ENCODE data around the gene P2RX7. TPM values are rescaled to one million over a fixed set of nuclear protein-coding genes. Genes with fewer than 3 reads are reported as not detected.
A peak's percentile ranks its signal among the peaks of the same experiment; 100 is the strongest.
"Not testable (repeated sequence)": the region's sequence is repeated elsewhere in the genome, so short reads cannot be mapped to it uniquely, and the experiment has no call there.

The P2RX7 gene
- total and polyA plus RNA-seq, 8 donors = 1.5 to 25.6 (median 2.1) TPM

- TF ChIP-seq CTCF (IDR thresholded peaks at IDR 0.05) = no peak
- Histone ChIP-seq H3K4me3 (no peak overlapping the region), H3K27me3 (no peaks in the 10 kb centered on the region), H3K4me1 (no peaks in the 10 kb centered on the region), H3K9me3 (no peaks in the 10 kb centered on the region), H3K27ac (no peak overlapping the region), H3K36me3 (peaks cover 0 to 79% of the 10 kb centered on the region in 2 donors)
- ATAC-seq = no peak
- intact Hi-C loops (cut with DNase I) = no loop called here
- DNase-seq = peak in 1 of 4 donors; percentile 24
Observed at GRCh38 chr12:121224591-121224990, 91.9 kb downstream of the P2RX7 start.

GRCh38 chr12:121226399-121226798, 93.7 kb downstream of the P2RX7 start:
- peak overlapping the region in 1 of 2 donors; percentile 75 for H3K27ac ChIP-seq
- TF ChIP-seq CTCF (IDR thresholded peaks at IDR 0.05) = no peak
- no peaks in the 10 kb centered on the region for H3K9me3 ChIP-seq
- H3K4me1 ChIP-seq = peaks cover 0 to 11% of the 10 kb centered on the region in 2 donors
- H3K27me3 ChIP-seq = no peaks in the 10 kb centered on the region
- H3K36me3 ChIP-seq = peaks cover 0 to 78% of the 10 kb centered on the region in 2 donors
- intact Hi-C loops (cut with DNase I) = no loop called here
- ATAC-seq (no peak), DNase-seq (no peak)
- no peak overlapping the region for H3K4me3 ChIP-seq

GRCh38 chr12:121226871-121227270, 94.2 kb downstream of the P2RX7 start:
- H3K27me3 ChIP-seq; H3K4me3 ChIP-seq; ATAC-seq; intact Hi-C loops (cut with DNase I); H3K9me3 ChIP-seq: not testable (repeated sequence)
- peaks cover 0 to 11% of the 10 kb centered on the region in 2 donors for H3K4me1 ChIP-seq
- peak overlapping the region; percentile 61 to 75 for H3K27ac ChIP-seq
- DNase-seq = peak in 1 of 4 donors; percentile 28
- H3K36me3 ChIP-seq = peaks cover 0 to 78% of the 10 kb centered on the region in 2 donors

- DNase-seq = peak in 3 of 4 donors; percentile 76 to 85 (median 81)
- H3K4me3 ChIP-seq = no peak overlapping the region
- H3K9me3 ChIP-seq = no peaks in the 10 kb centered on the region
- no peak for TF ChIP-seq CTCF (IDR thresholded peaks at IDR 0.05)
- peaks cover 0 to 78% of the 10 kb centered on the region in 2 donors for H3K36me3 ChIP-seq
- no peaks in the 10 kb centered on the region for H3K27me3 ChIP-seq
- H3K27ac ChIP-seq = peak overlapping the region; percentile 61 to 75
- peak; percentile 89 for ATAC-seq
- intact Hi-C loops (cut with DNase I) = no loop called here
- H3K4me1 ChIP-seq = peaks cover 0 to 11% of the 10 kb centered on the region in 2 donors
Observed at GRCh38 chr12:121227294-121227693, 94.6 kb downstream of the P2RX7 start.

GRCh38 chr12:121228919-121229665, 96.4 kb downstream of the P2RX7 start:
- TF ChIP-seq CTCF (IDR thresholded peaks at IDR 0.05) = no peak
- intact Hi-C loops (cut with DNase I) = no loop called here

More at GRCh38 chr12:121228919-121229665, 96.4 kb downstream of the P2RX7 start:
- H3K27me3 ChIP-seq = no peaks in the 10 kb centered on the region
- no peak overlapping the region for H3K4me3 ChIP-seq
- peaks cover 0 to 78% of the 10 kb centered on the region in 2 donors for H3K36me3 ChIP-seq
- H3K4me1 ChIP-seq = peaks cover 0 to 11% of the 10 kb centered on the region in 2 donors
- H3K9me3 ChIP-seq = no peaks in the 10 kb centered on the region
- DNase-seq (peak in 1 of 4 donors; percentile 56), ATAC-seq (no peak)
- no peak overlapping the region for H3K27ac ChIP-seq

Measured in left lung (tissue), 10 donors.